Measurements from ENCODE around the gene INVS. TPM values are rescaled to one million over a fixed set of nuclear protein-coding genes. Genes with fewer than 3 reads are reported as not detected.

The INVS gene
- total and polyA plus RNA-seq, 2 of the 13 experiments (the other 11 are each of a cell fraction or from before 2014, with no cell fraction given): 11.3 to 16.3 TPM

DNA sequence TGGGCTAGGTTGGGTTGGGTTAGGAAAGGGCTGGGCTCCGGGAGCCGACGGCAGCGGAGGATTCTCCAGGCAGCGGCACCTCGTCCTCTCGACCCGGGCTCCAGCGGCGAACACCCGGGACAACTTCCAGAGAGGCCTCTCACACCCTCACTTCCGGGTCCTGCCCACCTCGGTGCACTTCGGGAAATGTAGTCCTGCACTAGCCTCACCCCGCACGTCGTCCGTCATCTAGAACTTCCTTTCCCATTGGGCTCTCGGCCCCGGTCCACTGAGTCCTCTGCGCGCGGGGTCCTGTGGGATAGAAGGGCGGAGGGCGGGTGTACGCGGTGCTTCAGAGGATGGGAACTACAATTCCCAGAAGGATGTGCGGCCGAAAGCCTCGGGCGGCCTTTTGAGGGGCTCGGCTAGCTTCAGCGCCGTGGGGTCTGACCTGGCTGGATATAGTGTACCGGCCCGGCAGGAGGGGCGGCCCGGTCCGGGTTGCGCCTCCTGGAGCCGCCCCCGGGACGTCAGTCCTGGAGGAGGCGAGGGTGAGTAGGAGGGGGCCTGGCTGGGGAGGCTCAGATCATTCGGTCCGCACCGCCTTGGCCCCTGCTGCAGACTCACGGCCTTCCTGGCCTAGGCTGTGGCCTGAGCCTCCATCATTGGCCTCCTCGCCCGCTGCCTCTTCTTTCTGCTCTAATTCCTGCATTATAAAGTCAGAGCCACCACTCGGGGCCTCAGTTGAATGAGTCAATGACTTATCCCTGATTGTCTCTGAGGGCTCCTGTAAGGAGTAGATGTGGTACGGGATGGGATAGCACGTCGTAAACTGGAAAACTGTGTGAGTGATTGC is at the start of gene INVS, which contains the start of gene ERP44 (continued):
- TF ChIP-seq, protein P1, sequence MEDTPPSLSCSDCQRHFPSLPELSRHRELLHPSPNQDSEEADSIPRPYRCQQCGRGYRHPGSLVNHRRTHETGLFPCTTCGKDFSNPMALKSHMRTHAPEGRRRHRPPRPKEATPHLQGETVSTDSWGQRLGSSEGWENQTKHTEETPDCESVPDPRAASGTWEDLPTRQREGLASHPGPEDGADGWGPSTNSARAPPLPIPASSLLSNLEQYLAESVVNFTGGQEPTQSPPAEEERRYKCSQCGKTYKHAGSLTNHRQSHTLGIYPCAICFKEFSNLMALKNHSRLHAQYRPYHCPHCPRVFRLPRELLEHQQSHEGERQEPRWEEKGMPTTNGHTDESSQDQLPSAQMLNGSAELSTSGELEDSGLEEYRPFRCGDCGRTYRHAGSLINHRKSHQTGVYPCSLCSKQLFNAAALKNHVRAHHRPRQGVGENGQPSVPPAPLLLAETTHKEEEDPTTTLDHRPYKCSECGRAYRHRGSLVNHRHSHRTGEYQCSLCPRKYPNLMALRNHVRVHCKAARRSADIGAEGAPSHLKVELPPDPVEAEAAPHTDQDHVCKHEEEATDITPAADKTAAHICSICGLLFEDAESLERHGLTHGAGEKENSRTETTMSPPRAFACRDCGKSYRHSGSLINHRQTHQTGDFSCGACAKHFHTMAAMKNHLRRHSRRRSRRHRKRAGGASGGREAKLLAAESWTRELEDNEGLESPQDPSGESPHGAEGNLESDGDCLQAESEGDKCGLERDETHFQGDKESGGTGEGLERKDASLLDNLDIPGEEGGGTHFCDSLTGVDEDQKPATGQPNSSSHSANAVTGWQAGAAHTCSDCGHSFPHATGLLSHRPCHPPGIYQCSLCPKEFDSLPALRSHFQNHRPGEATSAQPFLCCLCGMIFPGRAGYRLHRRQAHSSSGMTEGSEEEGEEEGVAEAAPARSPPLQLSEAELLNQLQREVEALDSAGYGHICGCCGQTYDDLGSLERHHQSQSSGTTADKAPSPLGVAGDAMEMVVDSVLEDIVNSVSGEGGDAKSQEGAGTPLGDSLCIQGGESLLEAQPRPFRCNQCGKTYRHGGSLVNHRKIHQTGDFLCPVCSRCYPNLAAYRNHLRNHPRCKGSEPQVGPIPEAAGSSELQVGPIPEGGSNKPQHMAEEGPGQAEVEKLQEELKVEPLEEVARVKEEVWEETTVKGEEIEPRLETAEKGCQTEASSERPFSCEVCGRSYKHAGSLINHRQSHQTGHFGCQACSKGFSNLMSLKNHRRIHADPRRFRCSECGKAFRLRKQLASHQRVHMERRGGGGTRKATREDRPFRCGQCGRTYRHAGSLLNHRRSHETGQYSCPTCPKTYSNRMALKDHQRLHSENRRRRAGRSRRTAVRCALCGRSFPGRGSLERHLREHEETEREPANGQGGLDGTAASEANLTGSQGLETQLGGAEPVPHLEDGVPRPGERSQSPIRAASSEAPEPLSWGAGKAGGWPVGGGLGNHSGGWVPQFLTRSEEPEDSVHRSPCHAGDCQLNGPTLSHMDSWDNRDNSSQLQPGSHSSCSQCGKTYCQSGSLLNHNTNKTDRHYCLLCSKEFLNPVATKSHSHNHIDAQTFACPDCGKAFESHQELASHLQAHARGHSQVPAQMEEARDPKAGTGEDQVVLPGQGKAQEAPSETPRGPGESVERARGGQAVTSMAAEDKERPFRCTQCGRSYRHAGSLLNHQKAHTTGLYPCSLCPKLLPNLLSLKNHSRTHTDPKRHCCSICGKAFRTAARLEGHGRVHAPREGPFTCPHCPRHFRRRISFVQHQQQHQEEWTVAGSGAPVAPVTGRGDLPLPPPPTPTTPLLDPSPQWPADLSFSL (CRISPR knock-in tag; IDR thresholded peaks at IDR 0.05): no peak
- TF ChIP-seq HCFC1 (IDR thresholded peaks at IDR 0.05; ENCODE audit: low read depth, low read length) (peak; percentile 97), MTF2 (CRISPR knock-in tag; IDR thresholded peaks at IDR 0.05; ENCODE audit: borderline replicate concordance) (no peak), JUN (CRISPR knock-in tag; IDR thresholded peaks at IDR 0.05) (no peak), RBM39 (IDR thresholded peaks at IDR 0.05; ENCODE audit: low read depth, low read length, poor library complexity, severe bottlenecking) (no peak), FIP1L1 (IDR thresholded peaks at IDR 0.05; ENCODE audit: borderline replicate concordance, insufficient read depth, low read depth, low read length) (no peak), MED8 (CRISPR knock-in tag; IDR thresholded peaks at IDR 0.05; ENCODE audit: insufficient replicate concordance) (peak; percentile 42), ZNF788 (CRISPR knock-in tag; IDR thresholded peaks at IDR 0.05; ENCODE audit: borderline replicate concordance) (peak; percentile 76; the same call in 1 of the 2 replicates), U2AF1 (optimal IDR thresholded peaks at IDR 0.05; ENCODE audit: low read depth, low read length) (no peak), NR2F2 (IDR thresholded peaks at IDR 0.05; ENCODE audit: borderline replicate concordance, low read depth) (peak; percentile 17; the same call in 1 of the 2 replicates), NFATC3 (CRISPR knock-in tag; IDR thresholded peaks at IDR 0.05) (no peak), CENPT (CRISPR knock-in tag; IDR thresholded peaks at IDR 0.05; ENCODE audit: low read depth) (no peak)
- TF ChIP-seq, protein P2, sequence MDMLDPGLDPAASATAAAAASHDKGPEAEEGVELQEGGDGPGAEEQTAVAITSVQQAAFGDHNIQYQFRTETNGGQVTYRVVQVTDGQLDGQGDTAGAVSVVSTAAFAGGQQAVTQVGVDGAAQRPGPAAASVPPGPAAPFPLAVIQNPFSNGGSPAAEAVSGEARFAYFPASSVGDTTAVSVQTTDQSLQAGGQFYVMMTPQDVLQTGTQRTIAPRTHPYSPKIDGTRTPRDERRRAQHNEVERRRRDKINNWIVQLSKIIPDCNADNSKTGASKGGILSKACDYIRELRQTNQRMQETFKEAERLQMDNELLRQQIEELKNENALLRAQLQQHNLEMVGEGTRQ (IDR thresholded peaks at IDR 0.05; ENCODE audit: low read depth, low read length): no peak
- TF ChIP-seq, protein P2 (CRISPR knock-in tag; IDR thresholded peaks at IDR 0.05; ENCODE audit: borderline replicate concordance): no peak
- TF ChIP-seq, protein P3, sequence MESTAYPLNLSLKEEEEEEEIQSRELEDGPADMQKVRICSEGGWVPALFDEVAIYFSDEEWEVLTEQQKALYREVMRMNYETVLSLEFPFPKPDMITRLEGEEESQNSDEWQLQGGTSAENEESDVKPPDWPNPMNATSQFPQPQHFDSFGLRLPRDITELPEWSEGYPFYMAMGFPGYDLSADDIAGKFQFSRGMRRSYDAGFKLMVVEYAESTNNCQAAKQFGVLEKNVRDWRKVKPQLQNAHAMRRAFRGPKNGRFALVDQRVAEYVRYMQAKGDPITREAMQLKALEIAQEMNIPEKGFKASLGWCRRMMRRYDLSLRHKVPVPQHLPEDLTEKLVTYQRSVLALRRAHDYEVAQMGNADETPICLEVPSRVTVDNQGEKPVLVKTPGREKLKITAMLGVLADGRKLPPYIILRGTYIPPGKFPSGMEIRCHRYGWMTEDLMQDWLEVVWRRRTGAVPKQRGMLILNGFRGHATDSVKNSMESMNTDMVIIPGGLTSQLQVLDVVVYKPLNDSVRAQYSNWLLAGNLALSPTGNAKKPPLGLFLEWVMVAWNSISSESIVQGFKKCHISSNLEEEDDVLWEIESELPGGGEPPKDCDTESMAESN (CRISPR knock-in tag; conservative IDR thresholded peaks at IDR 0.05): no peak; the same call in none of the 2 replicates
- TF ChIP-seq, protein P4, sequence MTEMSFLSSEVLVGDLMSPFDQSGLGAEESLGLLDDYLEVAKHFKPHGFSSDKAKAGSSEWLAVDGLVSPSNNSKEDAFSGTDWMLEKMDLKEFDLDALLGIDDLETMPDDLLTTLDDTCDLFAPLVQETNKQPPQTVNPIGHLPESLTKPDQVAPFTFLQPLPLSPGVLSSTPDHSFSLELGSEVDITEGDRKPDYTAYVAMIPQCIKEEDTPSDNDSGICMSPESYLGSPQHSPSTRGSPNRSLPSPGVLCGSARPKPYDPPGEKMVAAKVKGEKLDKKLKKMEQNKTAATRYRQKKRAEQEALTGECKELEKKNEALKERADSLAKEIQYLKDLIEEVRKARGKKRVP (CRISPR knock-in tag; IDR thresholded peaks at IDR 0.05): no peak

All from HepG2 (cell line).